Fibroblast of pulmonary artery (primary cell): ENCODE results near the gene CREB5.

ENCODE experiments used
- DNase-seq: peaks from one replicate; pipeline ENCODE4 v3.0.0-alpha.2; 2010; ENCODE audit warnings: low read depth
- H3K4me3 ChIP-seq: replicated peaks from 2 replicates; pipeline ENCODE4 v1.5.1; 2011; ENCODE audit warnings: low read depth, mild to moderate bottlenecking, control low read depth, low read length, moderate library complexity
- CTCF ChIP-seq: IDR thresholded peaks from 2 replicates; pipeline ENCODE4 v1.5.1; 2011; ENCODE audit warnings: mild to moderate bottlenecking, control low read depth, low read length, inconsistent platforms; ENCODE audit errors: missing control alignments

Gene CREB5

DNA sequence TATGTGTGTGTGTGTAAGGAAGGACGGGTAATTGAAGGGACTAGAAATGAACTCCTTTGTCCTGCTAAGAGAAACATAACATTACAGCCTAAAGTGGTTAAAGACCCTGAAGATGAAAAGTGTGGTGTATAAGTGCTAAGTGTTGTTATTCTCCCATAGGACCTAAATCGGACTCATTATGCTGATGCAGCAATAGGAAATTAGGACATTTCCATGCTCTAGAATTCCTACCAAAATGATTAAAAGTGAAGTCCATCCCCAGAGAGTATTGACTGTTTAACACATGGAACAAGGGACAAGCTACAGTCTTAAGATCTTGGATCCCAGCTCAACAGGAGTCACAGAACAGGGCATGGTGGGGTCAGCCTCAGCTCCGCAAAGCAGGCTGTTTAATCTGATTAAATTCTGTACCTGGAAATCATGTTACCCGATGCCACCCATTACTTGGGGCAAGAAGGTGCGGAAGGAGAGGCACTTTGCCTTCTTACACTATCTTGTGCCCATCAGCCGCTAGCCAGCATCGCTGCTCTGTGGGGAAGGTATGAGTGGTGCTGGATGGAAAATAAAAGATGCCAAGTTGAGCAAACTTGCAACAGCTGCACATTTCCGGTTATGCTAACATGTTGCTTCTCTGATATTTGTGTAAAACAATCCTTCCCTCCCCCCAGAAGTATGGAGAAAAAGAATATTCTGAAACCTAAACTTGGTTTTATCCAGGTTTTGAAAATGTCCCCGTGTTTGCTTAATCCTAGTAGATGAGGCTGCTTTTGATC is 100.5 kb downstream of the CREB5 start:
- H3K4me3 ChIP-seq: no peak overlapping the region
- no peak for TF ChIP-seq CTCF
- DNase-seq: no peak

- DNase-seq: no peak
- no peak for TF ChIP-seq CTCF
- no peak overlapping the region for H3K4me3 ChIP-seq
These were observed 104.3 kb downstream of the CREB5 start for GRCh38 chr7:28516390-28517172.

DNA sequence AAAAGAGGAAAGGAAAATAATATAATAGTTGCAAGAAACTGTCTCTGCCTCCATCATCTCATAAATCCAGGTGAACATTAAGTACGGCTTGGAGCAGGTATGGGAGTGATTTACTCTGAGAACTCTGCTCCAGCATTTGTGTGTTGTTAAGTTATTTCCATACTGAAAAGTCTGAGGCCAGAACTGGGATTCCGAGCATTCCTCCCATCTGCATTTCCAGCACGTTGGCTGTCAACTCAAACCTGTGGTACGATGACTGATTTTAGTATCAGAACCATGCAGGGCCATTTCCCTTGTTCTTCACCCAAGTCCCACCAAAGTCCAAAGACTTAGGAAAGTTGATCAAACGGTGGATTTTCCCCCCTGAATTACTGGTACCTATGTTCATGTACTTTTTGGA is 104.9 kb downstream of the CREB5 start:
- no peak for DNase-seq
- no peak overlapping the region for H3K4me3 ChIP-seq
- no peak for TF ChIP-seq CTCF

DNA sequence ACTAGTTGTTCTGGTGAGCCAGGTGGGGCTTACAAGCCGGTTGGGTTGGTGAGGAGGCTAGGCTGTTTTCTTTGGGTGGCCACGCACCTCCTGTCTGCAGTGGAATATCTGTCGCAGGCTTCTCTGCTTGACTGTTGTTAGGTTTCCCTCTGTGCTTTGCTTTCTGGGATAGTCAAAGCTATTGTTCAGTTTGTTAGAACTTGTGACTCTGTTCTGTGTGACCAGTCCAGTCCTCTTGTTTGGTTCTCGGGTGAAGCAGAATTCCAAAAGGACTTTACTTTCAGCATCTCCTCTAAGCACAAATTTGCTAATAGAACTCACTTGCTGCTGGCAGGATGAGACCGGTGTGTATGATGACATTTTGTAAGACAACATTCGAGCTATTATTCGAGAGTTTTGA is 105.3 kb downstream of the CREB5 start:
- no peak overlapping the region for H3K4me3 ChIP-seq
- no peak for TF ChIP-seq CTCF
- DNase-seq: no peak

DNA sequence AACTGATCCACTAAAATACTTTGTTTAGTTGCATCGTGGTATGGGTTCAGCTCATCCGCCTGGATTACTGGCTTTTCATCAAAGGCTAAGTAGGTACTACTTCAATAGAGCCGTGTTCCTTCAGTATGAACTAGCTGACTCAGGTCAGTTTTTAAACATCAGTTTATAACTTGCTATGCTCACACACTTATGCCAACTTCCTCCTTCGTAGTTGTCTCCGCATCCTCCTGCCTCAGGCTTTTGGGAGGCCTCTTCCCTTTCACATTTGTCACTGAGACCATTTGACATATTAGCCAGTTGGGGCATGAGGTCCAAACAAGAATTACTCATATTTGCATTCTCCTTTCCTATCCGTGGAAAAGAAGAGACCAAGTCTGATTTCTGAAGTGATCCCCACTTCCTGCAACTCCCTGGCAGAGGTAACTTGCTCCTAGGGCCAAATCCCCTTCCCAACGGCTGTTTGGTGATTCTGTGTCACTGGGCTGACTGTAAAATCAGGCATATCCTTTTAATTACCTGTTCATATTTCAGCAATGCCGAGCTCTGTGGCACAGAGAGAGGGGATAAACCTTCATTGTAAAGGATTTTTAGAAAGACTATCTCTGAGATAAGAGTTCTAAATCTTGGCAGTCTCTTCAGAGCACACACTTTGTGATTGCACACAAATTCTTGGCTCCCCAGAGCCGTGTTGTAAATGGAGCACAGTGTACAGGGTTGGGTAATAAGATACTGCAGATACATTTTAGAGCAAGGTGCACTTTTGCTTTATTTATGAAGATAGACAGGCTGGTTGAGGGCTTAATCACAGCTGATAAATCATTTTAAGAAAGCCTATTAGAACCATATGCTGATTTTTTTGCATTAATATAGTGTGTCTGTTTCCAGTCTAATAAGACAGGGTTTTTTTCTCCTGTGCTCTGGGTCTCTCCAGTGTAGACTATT is 108.0 kb downstream of the CREB5 start:
- no peak overlapping the region for H3K4me3 ChIP-seq
- TF ChIP-seq CTCF: no peak
- DNase-seq: no peak

DNA sequence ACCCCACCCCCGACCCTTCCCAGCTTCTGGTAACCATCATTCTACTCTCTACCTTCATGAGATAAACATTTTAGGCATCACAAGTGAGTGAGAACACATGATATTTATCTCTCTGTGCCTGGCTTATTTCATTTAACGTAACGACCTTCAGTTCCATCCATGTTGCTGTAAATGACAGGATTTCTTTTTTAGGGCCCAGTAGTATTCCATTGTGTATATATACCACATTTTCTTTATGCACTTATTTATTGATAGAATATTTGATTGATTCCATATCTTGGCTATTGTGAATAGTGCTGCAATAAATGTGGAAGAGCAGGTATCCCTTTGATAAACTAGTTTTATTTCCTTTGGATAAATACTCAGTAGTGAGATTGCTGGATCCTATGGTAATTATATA is 112.7 kb downstream of the CREB5 start:
- TF ChIP-seq CTCF: no peak
- H3K4me3 ChIP-seq: no peak overlapping the region
- DNase-seq: no peak
